ENCODE results near the gene MIEF2. TPM values are rescaled to one million over a fixed set of nuclear protein-coding genes. Genes with fewer than 3 reads are reported as not detected.
"Not testable (repeated sequence)": the region's sequence is repeated elsewhere in the genome, so short reads cannot be mapped to it uniquely, and the experiment has no call there.

The MIEF2 gene, protein sequence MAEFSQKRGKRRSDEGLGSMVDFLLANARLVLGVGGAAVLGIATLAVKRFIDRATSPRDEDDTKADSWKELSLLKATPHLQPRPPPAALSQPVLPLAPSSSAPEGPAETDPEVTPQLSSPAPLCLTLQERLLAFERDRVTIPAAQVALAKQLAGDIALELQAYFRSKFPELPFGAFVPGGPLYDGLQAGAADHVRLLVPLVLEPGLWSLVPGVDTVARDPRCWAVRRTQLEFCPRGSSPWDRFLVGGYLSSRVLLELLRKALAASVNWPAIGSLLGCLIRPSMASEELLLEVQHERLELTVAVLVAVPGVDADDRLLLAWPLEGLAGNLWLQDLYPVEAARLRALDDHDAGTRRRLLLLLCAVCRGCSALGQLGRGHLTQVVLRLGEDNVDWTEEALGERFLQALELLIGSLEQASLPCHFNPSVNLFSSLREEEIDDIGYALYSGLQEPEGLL
- total RNA-seq (95.7 and 101 TPM in 2 replicates), polyA plus RNA-seq (36.9 and 37.3 TPM in 2 replicates)

DNA sequence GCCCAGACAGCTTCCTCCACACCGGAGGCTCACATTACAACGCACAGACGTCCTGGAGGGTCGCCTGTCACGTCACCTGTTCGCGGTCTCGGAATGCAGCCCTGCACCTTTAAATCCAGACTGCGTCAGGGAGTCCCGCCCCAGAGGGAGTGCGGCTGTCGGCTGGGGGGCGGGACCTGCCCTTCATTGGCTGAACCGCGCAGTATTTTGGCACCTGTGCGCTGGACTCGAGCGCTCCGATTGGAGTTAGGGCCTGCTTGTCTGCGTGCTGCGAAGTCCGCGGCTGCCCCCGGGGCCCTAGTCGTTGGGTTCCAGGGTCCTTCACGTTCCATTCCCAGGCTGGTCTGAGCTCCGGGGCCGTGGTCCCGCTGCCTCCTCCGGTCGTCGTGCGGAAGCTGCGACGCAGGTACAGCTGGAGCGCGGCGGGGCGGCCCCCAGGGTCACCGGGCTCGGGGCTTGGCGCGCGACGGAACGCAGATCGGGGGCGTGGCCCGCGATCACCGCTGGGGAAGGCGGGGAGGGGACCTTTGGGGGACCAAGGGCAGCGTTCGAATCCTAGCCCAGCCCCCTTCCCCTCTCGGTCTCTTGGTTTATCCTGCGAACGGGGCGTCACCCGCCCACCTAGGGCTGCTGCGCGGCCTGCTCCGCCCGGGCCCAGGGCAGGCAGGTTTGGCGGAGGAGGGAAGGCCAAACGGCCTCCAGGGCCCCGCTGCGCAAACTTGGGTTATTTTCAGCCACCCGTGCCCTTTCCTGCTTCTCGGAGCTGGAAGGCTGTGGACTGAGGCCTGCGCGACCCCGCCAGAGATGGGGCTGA, at the start of gene MIEF2:
Gene MIEF2, plus strand, starts transcription at position 331 of the 814 bp plus-strand sequence. CDS start 2,059 bp downstream, outside the sequence.
- Histone ChIP-seq H3K36me3 (peaks cover 32% of the 10 kb centered on the region), H3K27me3 (no peaks in the 10 kb centered on the region), H3K4me1 (ENCODE audit: low read depth) (peaks cover 17% of the 10 kb centered on the region), H3K4me3 (peak within 1 kb of the TSS; percentile 48), H3K27ac (peak within 1 kb of the TSS; percentile 95), H3K9me3 (ENCODE audit: low read depth) (no peaks in the 10 kb centered on the region)
- TF ChIP-seq, protein P1, sequence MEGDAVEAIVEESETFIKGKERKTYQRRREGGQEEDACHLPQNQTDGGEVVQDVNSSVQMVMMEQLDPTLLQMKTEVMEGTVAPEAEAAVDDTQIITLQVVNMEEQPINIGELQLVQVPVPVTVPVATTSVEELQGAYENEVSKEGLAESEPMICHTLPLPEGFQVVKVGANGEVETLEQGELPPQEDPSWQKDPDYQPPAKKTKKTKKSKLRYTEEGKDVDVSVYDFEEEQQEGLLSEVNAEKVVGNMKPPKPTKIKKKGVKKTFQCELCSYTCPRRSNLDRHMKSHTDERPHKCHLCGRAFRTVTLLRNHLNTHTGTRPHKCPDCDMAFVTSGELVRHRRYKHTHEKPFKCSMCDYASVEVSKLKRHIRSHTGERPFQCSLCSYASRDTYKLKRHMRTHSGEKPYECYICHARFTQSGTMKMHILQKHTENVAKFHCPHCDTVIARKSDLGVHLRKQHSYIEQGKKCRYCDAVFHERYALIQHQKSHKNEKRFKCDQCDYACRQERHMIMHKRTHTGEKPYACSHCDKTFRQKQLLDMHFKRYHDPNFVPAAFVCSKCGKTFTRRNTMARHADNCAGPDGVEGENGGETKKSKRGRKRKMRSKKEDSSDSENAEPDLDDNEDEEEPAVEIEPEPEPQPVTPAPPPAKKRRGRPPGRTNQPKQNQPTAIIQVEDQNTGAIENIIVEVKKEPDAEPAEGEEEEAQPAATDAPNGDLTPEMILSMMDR (IDR thresholded peaks at IDR 0.05; ENCODE audit: low read depth, low read length), result no peak
- DNase-seq (ENCODE audit: low read depth in 1 of 2, low spot score in 1 of 2), result peak; percentile 95 to 97

DNA sequence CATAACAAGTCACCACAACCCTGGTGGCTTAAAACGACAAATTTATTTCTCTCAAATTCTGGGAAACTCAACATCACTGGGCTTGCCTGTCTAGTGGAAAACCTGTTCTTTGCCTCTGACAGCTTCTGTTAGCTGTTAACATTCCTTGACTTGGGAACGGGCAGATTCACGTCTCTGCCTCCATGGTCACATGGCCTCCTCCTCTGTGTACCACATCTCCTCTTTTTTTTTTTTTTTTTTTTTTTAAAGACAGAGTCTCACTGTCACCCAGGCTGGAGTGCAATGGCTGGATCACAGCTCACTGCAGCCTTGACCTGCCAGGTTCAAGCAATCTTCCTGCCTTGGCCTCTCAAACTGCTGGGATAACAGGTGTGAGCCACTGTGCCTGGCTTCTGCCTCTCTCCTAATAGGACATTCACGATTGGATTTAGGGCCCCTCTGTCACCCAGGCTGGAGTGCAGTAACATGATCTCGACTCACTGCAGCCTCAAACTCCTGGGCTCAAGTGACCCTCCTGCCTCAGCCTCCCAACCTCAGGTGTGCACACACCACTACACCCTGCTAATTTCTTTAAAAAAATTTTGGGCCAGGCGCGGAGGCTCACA, 46.7 kb upstream of the MIEF2 start:
- DNase-seq (ENCODE audit: low read depth in 1 of 2, low spot score in 1 of 2), result no peak
- H3K36me3 ChIP-seq, result peaks cover 13% of the 10 kb centered on the region
- H3K9me3 ChIP-seq (ENCODE audit: low read depth), result no peaks in the 10 kb centered on the region
- peak overlapping the region; percentile 48 for H3K27ac ChIP-seq
- no peaks in the 10 kb centered on the region for H3K4me1 ChIP-seq (ENCODE audit: low read depth)
- TF ChIP-seq, protein P1 (IDR thresholded peaks at IDR 0.05; ENCODE audit: low read depth, low read length), result no peak
- H3K4me3 ChIP-seq, result no peak overlapping the region
- H3K27me3 ChIP-seq, result no peaks in the 10 kb centered on the region

DNA sequence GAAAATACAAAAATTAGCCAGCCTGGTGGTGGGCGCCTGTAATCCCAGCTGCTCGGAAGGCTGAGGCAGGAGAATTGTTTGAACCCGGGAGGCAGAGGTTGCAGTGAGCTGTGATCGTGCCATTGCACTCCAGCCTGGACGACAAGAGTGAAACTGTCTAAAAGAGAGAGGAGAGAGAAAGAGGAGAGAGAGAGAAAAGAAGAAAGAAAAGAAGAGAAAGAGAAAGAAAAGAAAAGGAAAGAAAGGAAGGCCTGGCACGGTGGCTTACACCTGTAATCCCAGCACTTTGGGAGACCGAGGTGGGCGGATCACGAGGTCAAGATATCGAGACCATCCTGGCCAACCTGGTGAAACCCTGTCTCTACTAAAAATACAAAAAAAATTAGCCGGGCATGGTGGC, 43.6 kb upstream of the MIEF2 start:
- not testable (repeated sequence) for H3K36me3 ChIP-seq; H3K9me3 ChIP-seq (ENCODE audit: low read depth); H3K27ac ChIP-seq; DNase-seq (ENCODE audit: low read depth in 1 of 2, low spot score in 1 of 2); H3K27me3 ChIP-seq; H3K4me1 ChIP-seq (ENCODE audit: low read depth); H3K4me3 ChIP-seq

DNA sequence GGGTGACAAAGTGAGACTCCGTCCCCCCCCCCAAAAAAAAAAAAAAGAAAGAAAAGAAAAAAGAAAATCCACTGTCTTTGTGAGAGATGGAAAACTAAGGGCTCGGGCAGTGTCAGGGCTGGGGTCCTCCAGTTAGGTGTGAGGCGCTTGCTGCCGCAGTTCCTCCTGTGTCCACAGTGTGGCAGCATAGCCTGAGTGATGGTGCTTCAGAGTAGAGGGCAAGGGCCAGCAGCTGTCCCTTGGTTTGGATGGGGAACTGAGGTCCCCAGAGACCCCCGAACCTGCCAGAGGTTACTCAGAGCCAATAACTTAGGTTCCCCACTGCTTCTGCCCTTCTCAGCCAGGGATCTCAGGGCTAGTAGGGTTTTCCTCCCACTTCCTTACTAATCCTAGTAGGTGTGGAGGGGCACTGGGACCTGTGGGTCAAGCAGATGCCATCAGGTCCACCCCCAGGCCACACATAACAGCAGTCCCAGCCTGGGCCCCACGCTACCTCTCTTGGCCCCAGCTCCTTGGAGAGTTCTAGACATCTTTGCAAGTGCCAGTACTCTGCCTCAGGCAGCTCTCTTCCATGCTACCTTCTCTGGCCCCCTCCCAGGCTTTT, 42.9 kb upstream of the MIEF2 start:
- H3K9me3 ChIP-seq (ENCODE audit: low read depth), result no peaks in the 10 kb centered on the region
- H3K36me3 ChIP-seq, result no peaks in the 10 kb centered on the region
- peak; percentile 69 to 78 for DNase-seq (ENCODE audit: low read depth in 1 of 2, low spot score in 1 of 2)
- no peaks in the 10 kb centered on the region for H3K27me3 ChIP-seq
- TF ChIP-seq, protein P1 (IDR thresholded peaks at IDR 0.05; ENCODE audit: low read depth, low read length), result peak; percentile 96
- no peak overlapping the region for H3K27ac ChIP-seq
- no peak overlapping the region for H3K4me3 ChIP-seq
- no peaks in the 10 kb centered on the region for H3K4me1 ChIP-seq (ENCODE audit: low read depth)

DNA sequence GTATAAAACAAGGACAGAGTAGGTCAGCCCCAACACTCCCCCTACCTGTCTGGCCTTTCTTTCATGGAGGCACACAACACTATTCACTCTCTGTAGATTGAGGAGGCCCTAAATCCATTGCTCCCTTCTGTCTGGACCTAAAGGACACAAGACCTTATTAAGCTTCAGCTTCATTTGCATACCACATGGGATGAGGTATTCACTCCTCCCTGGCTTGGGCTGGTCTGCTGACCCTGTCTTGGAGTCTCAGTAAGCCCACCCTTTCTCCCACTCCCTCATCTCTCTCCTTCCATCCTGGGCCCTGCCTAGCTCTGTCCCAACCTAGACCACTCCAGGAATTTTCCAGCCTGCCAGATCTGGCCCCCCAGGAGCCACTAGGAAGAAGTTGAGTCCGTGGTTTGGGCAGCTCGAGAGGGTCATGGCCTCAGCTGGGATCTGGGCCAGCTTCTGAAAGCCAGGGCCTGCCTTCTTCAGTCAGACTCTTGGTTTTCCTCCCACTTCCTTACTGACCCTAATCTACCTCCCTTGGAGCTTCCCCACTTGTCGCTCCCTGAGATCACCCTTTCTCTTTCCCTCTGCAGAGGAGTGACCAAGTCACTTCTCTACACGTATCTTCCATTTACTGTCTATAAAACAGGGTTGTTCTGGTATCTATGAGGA, 41.6 kb upstream of the MIEF2 start:
- H3K4me1 ChIP-seq (ENCODE audit: low read depth), result no peaks in the 10 kb centered on the region
- H3K36me3 ChIP-seq, result no peaks in the 10 kb centered on the region
- no peak overlapping the region for H3K4me3 ChIP-seq
- H3K9me3 ChIP-seq (ENCODE audit: low read depth), result no peaks in the 10 kb centered on the region
- H3K27ac ChIP-seq, result peak overlapping the region; percentile 44
- no peaks in the 10 kb centered on the region for H3K27me3 ChIP-seq
- TF ChIP-seq, protein P1 (IDR thresholded peaks at IDR 0.05; ENCODE audit: low read depth, low read length), result no peak
- peak in 1 of 2 donors; percentile 84 for DNase-seq (ENCODE audit: low read depth in 1 of 2, low spot score in 1 of 2)
